ENCODE data around the gene LPP.

GRCh38 chr3:188745031-188745430 lies 591.1 kb downstream of the LPP start:
- no peak for TF ChIP-seq POLR2A (IDR thresholded peaks at IDR 0.05)
- TF ChIP-seq, protein P1, sequence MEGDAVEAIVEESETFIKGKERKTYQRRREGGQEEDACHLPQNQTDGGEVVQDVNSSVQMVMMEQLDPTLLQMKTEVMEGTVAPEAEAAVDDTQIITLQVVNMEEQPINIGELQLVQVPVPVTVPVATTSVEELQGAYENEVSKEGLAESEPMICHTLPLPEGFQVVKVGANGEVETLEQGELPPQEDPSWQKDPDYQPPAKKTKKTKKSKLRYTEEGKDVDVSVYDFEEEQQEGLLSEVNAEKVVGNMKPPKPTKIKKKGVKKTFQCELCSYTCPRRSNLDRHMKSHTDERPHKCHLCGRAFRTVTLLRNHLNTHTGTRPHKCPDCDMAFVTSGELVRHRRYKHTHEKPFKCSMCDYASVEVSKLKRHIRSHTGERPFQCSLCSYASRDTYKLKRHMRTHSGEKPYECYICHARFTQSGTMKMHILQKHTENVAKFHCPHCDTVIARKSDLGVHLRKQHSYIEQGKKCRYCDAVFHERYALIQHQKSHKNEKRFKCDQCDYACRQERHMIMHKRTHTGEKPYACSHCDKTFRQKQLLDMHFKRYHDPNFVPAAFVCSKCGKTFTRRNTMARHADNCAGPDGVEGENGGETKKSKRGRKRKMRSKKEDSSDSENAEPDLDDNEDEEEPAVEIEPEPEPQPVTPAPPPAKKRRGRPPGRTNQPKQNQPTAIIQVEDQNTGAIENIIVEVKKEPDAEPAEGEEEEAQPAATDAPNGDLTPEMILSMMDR (IDR thresholded peaks at IDR 0.05), result no peak

Measured in Peyer's patch (tissue), 4 donors.